Activated naive CD4-positive, alpha-beta T cell treated with anti-CD3 and anti-CD28 coated beads, Interleukin-2, amount 50 U/mL, for 16 hours (primary cell): ENCODE results near the gene C20orf144.
"Not testable (repeated sequence)": the region's sequence is repeated elsewhere in the genome, so short reads cannot be mapped to it uniquely, and the experiment has no call there.

ENCODE experiments used
- DNase-seq: peaks from one replicate; pipeline ENCODE4 v3.0.0-alpha.2; 2020

Gene C20orf144

GRCh38 chr20:33698966-33699365 is 36.8 kb downstream of the C20orf144 start:
- not testable (repeated sequence) for DNase-seq

GRCh38 chr20:33700696-33701441 is 38.7 kb downstream of the C20orf144 start:
- not testable (repeated sequence) for DNase-seq

- no peak for DNase-seq
Measured at GRCh38 chr20:33701629-33702450, 39.7 kb downstream of the C20orf144 start.

GRCh38 chr20:33702861-33703260 is 40.7 kb downstream of the C20orf144 start:
- DNase-seq, result no peak

GRCh38 chr20:33703498-33704137 is 41.5 kb downstream of the C20orf144 start:
- DNase-seq, result no peak

- DNase-seq, result no peak
Measured at GRCh38 chr20:33704197-33704924, 42.2 kb downstream of the C20orf144 start.

- DNase-seq, result no peak
Measured at GRCh38 chr20:33707668-33708067, 45.5 kb downstream of the C20orf144 start.

GRCh38 chr20:33709398-33709797 is 47.3 kb downstream of the C20orf144 start:
- no peak for DNase-seq

GRCh38 chr20:33709905-33710541 is 47.9 kb downstream of the C20orf144 start:
- no peak for DNase-seq

GRCh38 chr20:33710681-33711445 is 48.7 kb downstream of the C20orf144 start:
- no peak for DNase-seq

- DNase-seq, result no peak
Measured at GRCh38 chr20:33711446-33711738, 49.3 kb downstream of the C20orf144 start.
